C4-2B (cell line): ENCODE results near the gene TUBB3.

ENCODE experiments used
- ZFX ChIP-seq: fragments of 450-650 bp; IDR thresholded peaks from 2 replicates; pipeline ENCODE4 v1.6.1; 2017
- TF ChIP-seq, protein P1 (sequence below): fragments of 450-650 bp; conservative IDR thresholded peaks from 2 replicates; pipeline ENCODE4 v1.5.1; 2017; ENCODE audit warnings: mild to moderate bottlenecking

DNA sequence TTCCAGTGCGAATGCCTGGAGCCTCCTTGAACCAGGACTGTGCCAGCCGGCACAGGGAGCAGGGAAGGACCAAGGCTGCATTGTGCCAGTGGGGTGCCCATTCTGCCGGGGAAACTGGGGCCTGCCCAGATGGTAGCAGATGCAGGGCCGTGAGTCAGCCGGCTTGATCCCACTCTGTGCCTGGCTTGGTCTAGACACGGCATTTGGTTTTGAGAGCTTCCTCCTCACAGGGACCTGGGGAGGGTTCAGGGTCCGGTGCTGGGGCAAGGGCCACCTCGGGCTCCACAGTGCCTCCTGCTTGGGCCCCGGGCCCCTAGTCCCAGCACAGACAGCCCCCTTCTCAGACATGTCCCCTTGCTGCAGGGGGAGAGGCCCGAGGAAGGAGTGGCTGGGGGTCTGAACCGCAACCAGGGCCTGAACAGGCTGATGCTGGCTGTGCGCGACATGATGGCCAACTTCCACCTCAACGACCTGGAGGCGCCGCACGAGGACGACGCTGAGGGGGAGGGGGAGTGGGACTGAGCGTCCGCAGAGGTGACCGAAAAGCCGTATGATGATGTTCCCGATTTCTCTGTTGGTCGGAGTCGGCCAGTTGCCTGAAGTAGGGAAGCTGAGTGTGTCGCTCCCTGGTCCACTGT is 12.3 kb upstream of the TUBB3 start:
- TF ChIP-seq, protein P1, sequence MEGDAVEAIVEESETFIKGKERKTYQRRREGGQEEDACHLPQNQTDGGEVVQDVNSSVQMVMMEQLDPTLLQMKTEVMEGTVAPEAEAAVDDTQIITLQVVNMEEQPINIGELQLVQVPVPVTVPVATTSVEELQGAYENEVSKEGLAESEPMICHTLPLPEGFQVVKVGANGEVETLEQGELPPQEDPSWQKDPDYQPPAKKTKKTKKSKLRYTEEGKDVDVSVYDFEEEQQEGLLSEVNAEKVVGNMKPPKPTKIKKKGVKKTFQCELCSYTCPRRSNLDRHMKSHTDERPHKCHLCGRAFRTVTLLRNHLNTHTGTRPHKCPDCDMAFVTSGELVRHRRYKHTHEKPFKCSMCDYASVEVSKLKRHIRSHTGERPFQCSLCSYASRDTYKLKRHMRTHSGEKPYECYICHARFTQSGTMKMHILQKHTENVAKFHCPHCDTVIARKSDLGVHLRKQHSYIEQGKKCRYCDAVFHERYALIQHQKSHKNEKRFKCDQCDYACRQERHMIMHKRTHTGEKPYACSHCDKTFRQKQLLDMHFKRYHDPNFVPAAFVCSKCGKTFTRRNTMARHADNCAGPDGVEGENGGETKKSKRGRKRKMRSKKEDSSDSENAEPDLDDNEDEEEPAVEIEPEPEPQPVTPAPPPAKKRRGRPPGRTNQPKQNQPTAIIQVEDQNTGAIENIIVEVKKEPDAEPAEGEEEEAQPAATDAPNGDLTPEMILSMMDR: 0 out of 2 replicates have a peak, but pooled peaks have one; percentile 37
- no peak for TF ChIP-seq ZFX
